Measurements from ENCODE around the gene GPX1. TPM values are rescaled to one million over a fixed set of nuclear protein-coding genes. Genes with fewer than 3 reads are reported as not detected.
A peak's percentile ranks its signal among the peaks of the same experiment; 100 is the strongest.
"Not testable (repeated sequence)": the region's sequence is repeated elsewhere in the genome, so short reads cannot be mapped to it uniquely, and the experiment has no call there.

The GPX1 gene
- total RNA-seq, 6 experiments from 2014 or later = 127 to 455 (median 278) TPM

GRCh38 chr3:49401766-49402165 lies 43.6 kb upstream of the GPX1 start:
- intact Hi-C loops (cut with DNase I) = no loop called here
- 89% methylated on average over 2 of the region's 2 CpGs for WGBS (ENCODE audit: insufficient coverage, low coverage, low lambda C conversion rate, missing lambda C conversion rate)
- Histone ChIP-seq H3K4me1 (peaks cover 0 to 15% (median 0%) of the 10 kb centered on the region in 4 donors), H3K36me3 (peaks cover 0 to under 1% (median 0%) of the 10 kb centered on the region in 4 donors), H3K27me3 (no peaks in the 10 kb centered on the region), H3K9me3 (no peaks in the 10 kb centered on the region), H3K27ac (no peak overlapping the region), H3K4me3 (no peak overlapping the region)
- DNase-seq (no peak), ATAC-seq (no peak)
- TF ChIP-seq POLR2A (IDR thresholded peaks at IDR 0.05) = no peak
- no peak for TF ChIP-seq CTCF (IDR thresholded peaks at IDR 0.05)

- no peak overlapping the region for H3K27ac ChIP-seq
- peaks cover 0 to 9% (median 0%) of the 10 kb centered on the region in 4 donors for H3K4me1 ChIP-seq
- H3K27me3 ChIP-seq = no peaks in the 10 kb centered on the region
- TF ChIP-seq POLR2A (IDR thresholded peaks at IDR 0.05) (no peak), CTCF (IDR thresholded peaks at IDR 0.05) (no peak)
- ATAC-seq (no peak), DNase-seq (peak in 2 of 3 donors; percentile 0 to 15)
- no peak overlapping the region for H3K4me3 ChIP-seq
- 86% methylated on average over 3 of the region's 3 CpGs for WGBS (ENCODE audit: insufficient coverage, low coverage, low lambda C conversion rate, missing lambda C conversion rate)
- H3K9me3 ChIP-seq = no peaks in the 10 kb centered on the region
- peaks cover 0 to 10% (median 0%) of the 10 kb centered on the region in 4 donors for H3K36me3 ChIP-seq
- intact Hi-C loops (cut with DNase I) = no loop called here
Observed at GRCh38 chr3:49399461-49399860, 41.3 kb upstream of the GPX1 start.

- H3K9me3 ChIP-seq = no peaks in the 10 kb centered on the region
- DNase-seq (no peak), ATAC-seq (peak; percentile 28 to 65 (median 58))
- no peak overlapping the region for H3K4me3 ChIP-seq
- intact Hi-C loops (cut with DNase I) = no loop called here
- no peak for TF ChIP-seq POLR2A (IDR thresholded peaks at IDR 0.05)
- no peak for TF ChIP-seq CTCF (IDR thresholded peaks at IDR 0.05)
- H3K27me3 ChIP-seq = no peaks in the 10 kb centered on the region
- peaks cover 0 to 9% (median 0%) of the 10 kb centered on the region in 4 donors for H3K4me1 ChIP-seq
- H3K36me3 ChIP-seq = peaks cover 0 to 13% (median 0%) of the 10 kb centered on the region in 4 donors
- WGBS (ENCODE audit: insufficient coverage, low coverage, low lambda C conversion rate, missing lambda C conversion rate) = 50% methylated on average over 4 of the region's 4 CpGs
- H3K27ac ChIP-seq = no peak overlapping the region
Observed at GRCh38 chr3:49397470-49397869, 39.3 kb upstream of the GPX1 start.

GRCh38 chr3:49391310-49391709 lies 33.2 kb upstream of the GPX1 start:
- H3K36me3 ChIP-seq; ATAC-seq; H3K27ac ChIP-seq; intact Hi-C loops (cut with DNase I); H3K9me3 ChIP-seq; H3K4me1 ChIP-seq; H3K27me3 ChIP-seq; H3K4me3 ChIP-seq; DNase-seq: not testable (repeated sequence)
- WGBS (ENCODE audit: insufficient coverage, low coverage, low lambda C conversion rate, missing lambda C conversion rate) = 70% methylated on average over 9 of the region's 10 CpGs

- intact Hi-C loops (cut with DNase I) = no loop called here
- Histone ChIP-seq H3K4me1 (peaks cover 0 to 7% (median 3%) of the 10 kb centered on the region in 4 donors), H3K36me3 (peaks cover 0 to under 1% (median 0%) of the 10 kb centered on the region in 4 donors), H3K27me3 (no peaks in the 10 kb centered on the region), H3K27ac (no peak overlapping the region), H3K9me3 (no peaks in the 10 kb centered on the region), H3K4me3 (no peak overlapping the region)
- TF ChIP-seq POLR2A (IDR thresholded peaks at IDR 0.05) (no peak), CTCF (IDR thresholded peaks at IDR 0.05) (no peak)
- no peak for DNase-seq
- no peak for ATAC-seq
- 98% methylated on average over 5 of the region's 6 CpGs for WGBS (ENCODE audit: insufficient coverage, low coverage, low lambda C conversion rate, missing lambda C conversion rate)
Observed at GRCh38 chr3:49389297-49389696, 31.1 kb upstream of the GPX1 start.
